NCI-H748 (cell line): ENCODE measurements around the gene KRT80.

Experiments
- DNase-seq: peaks from one replicate; lab custom pipeline; 2025; ENCODE audit not compliant: unreplicated experiment; lab: John Stamatoyannopoulos, UW

KRT80 gene

DNA sequence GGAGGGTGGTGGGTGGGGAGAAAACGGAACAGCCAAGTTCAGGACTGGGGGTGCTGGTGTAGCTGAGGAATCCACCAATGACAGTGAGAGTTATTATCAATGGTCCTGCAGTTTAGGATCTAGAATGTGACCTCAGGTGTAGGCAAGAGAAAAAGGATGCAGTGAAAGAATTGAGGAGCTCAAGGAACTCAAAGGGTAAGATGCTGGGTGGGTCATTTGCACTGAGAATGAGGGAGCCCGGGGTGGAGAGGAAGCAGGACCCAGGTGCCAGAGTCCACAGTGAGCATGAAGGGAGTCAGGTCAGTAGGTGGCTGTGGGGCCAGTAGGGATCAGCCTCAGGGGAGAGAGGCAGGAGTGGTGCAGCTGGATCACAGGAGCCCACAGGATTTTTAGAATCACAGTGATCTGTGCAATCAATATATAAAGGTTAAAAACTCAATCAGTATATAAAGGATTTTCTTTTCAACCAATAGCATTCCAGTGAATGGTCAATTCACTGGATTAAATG is 38.1 kb upstream of the KRT80 start:
- DNase-seq = no peak

DNA sequence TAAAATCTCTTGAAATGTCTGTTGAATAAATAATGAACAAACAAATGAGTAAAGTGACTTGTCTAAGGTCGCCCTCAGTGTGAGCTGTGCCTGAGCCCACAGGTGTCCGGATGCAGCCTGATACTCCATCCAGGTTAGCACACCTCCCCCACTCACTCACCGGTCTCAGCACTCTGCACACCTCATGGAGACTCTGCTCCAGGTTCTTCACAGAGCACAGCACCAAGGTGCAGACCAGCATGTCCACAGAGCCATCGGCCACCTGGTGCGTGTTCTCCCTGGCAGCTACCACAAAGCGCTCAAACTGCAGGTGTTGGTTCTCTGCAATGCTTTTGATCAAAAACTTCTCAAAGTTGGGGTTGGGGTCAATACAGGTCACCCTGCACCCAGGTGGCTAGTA is 37.1 kb upstream of the KRT80 start:
- no peak for DNase-seq

DNA sequence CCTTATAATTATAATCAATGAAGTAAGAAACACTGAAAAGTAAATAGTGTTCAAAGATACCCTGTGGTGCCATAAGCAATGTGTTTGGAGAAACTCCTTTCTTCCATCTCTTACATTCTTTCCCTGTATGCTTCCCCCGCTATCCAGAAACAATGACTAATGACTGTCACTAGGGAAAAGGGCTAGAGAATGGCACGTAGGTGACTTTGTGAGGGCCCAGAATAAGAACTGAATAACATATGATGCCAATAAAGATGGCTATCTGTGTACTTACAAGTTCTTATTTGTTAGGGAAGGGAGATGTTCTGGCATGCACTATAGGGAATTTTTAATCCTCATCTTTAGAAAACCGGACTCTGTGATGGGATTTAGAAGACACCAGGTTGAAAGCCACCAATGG is 36.6 kb upstream of the KRT80 start:
- DNase-seq = no peak

DNA sequence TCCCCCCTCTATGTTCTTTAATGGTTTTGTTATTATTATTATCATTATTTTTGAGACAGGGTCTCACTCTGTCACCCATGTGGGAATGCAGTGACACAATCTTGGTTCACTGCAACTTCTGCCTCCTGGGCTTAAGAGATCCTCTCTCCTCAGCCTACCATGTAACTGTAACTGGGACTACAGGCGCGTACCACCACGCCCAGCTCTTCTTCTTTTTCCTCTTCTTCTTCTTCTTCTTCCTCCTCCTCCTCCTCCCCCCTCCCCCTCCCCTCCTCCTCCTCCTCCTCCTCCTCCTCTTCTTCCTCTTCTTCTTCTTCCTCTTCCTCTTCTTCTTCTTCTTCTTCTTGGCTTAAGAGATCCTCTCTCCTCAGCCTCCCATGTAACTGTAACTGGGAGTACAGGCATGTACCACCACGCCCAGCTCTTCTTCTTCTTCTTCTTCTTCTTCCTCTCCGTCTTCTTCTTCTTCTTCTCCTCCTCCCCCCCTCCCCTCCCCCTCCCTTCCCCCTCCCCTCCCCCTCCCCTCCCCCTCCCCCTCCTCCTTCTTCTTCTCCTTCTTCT is 35.9 kb upstream of the KRT80 start:
- DNase-seq = no peak

DNA sequence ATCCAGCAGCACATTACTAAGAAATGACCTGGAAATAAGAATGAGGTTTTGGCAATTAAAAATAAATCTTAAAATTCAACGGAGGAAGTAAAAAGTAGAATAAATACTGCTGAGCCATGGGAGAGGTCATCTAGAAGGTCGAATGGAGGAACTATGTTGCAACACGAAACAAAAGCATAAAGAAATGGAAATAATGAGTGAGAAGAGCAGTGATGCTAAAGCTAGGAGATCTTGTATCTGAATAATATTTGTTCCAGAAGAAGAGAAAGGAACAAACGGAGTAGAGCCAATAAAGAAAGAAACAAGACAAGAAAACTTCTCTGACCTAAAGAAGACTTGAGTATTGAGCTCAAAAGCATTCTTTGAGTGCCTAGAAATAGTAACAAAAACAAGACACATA is 34.6 kb upstream of the KRT80 start:
- DNase-seq = no peak

DNA sequence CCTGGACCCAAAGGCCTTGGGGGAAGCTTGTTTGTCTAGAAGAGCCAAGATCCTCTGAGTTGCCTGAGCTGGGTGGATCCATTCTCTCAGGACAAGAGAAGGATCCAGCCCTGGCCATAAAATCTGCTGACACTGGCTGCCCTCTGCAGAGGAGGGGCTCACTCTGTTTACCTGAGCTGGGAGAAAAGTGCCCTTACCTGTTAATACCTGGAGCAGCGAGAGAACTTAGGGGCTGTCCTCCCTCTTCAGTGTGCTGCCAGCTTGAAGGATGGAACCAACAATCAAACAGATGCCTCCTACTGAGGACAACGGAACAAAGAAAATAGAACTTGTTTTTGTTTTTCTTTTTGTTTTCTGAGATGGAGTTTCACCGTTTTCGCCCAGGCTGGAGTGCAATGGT is 33.9 kb upstream of the KRT80 start:
- DNase-seq = no peak

DNA sequence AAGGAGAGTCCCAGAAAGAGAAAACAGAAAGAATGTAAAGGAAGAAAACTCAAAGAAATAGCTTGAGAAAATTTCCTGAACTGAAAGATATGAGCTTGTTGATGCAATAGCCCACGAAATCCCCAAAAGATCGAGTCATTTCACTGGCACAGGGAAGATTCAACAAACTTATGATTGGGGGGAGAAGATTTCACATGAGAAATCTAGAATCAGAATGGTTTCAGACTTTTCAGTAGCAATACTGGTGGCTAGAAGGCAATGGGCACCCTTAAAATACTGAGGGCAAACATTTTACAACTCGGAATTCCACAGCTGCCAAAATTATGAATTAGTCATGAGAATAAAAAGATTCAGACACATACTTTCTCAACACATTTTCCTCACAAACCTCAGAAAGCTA is 32.3 kb upstream of the KRT80 start:
- no peak for DNase-seq

DNA sequence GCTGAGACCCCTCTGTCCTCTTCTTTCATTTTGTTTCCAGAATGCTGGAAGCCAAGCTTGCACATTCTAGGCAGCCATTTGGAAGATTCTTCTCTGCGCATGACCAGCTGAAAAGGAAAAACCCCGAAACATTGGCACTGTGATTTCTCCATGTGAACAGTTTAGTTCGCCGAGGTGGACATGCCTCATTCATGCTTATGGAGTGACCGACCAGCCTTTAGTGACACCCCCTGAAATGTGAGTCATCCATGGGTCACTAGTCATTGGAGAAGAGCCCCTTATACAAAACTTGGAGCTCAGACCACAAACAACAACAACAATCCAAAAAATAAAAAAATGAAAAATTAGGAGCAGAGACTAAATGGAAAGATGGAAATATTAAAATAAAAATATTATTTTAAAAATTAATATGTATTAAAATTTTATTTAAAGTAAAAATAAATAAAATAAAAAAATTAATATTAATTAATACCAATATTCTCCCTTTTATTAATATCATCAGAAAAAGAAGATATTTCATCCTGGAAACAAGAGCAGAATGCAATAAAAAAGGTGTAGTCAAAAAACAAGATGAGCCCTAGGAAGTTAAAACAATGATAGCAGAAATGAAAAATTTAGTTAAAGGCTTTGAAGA is 31.7 kb upstream of the KRT80 start:
- DNase-seq = no peak

DNA sequence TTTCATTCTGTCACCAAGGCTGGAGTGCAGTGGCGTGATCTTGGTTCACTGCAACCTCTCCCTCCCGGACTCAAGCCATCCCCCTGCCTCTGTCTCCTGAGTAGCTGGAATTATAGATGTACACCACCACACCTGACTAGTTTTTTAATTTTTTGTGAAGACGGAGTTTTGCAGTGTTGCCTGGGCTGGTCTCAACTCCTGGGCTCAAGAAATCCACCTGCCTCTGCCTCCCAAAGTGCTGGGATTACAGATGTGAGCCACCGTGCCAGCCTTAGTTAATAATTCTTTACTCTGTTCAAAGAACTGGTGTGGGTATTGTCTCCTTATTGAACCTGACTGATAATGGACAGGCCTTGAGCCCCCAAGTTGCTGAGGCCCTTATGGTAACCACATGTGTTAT is 30.9 kb upstream of the KRT80 start:
- DNase-seq = no peak

DNA sequence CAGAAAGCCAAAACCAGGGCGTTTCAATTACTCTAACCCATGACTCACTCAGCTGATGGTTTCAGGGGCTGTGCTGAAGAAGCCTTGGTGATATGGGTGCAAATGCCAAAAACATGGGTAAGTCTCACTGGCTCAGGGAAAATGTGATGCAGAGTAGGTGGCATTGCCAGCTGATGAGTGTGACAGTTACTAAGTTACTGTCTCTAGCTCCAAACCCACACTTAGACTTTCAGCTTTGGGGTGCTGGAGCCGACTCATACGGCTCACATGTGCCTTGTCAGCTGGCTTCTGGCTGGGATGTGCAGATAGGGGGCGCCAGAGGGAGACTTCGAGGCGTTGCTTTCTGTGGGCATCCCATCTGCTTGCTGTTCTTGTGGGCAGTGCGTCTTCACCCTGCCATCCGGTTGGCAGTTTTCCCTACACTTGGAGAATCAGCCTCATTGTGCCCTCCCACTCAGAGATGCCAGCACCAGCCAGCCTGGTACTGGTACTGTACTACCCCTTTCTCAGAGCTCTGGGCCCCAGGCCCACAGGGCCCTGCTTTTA is 30.2 kb upstream of the KRT80 start:
- peak; percentile 60 for DNase-seq

DNA sequence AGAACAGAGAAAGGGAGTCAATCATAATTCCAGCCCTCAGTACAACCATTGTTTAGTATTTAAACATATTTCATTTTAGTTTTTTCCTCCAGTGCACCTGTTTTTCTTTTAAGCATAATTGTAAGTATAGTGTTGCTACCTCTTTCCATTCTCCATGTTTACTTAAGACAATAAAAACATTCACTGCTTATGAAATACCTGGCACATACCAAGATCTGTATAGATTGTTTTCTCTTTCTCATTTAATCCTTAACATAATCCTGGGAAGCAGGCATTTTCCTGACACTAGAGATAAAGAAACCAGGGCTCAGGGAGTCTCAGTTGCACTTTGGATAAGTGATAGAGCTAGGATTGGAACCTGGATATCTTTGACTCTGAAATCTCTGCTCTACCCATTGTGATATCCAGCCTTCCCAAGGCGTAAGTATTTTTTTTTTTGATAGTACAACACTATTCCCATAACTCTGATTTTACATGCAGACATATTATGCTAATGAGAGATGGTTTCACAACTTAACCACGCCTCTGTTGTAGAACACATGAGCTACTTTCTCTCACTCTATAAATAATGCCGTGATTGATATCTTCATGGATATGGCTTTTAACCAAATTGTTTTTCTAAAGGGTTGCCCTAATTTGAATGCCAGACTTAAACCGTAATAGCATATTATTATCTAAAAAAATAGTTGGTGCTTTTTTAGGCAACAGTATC is 29.4 kb upstream of the KRT80 start:
- DNase-seq = no peak

DNA sequence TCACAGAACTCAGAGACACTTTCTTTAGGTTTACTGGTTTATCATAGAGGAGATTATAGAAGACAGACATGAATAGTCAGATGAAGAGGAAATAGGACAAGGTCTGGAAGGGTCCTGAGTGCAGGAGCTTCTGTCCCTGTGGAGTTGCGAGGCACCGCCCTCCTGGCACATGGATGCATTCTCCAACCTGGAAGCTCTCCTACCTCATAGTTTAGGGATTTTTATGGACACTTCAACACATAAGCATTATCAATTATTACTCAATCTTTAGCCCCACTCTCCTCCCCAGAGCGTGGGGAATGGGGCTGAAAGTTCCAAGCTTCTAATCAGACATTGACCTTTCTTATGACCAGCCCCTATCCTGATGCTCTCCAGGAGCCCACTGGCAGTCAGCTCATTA is 28.7 kb upstream of the KRT80 start:
- DNase-seq = no peak

DNA sequence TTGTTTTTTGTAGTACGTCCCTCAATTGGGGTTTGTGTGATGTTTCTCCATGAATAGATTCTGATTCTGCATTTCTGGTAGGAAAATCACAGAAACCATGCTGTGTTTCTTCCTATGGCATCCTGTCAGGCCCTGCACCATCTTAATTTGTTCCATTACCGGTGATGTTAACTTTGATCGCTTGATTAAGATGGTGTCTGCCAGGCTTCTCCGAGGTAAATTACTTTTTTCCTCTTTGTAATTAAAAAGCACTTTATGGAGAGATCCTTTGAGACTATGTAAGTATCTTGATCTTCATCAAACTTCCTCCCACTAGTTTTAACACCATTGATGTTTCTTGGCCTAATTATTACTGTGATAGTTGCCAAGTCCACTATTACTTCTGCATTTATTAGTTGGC is 26.2 kb upstream of the KRT80 start:
- no peak for DNase-seq

DNA sequence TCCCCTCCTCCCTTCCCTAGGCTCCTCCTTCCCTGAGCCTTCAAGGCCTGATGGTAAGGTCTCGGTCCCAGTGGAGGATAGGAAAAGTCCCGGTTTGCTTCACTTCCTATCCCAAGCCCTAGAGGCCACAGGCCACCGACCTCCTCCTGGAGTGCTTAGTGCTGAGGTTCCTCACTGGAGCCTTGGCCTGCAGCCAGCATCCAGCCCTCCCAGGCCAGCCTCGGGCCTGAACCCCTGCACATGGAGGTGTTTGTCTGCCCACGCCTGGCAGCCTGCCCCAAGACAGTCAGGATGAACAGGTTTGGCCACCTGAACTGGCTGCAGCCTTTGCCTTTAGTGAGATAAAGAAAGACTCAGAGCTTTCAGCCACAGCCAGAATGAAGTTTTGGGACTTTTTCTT is 25.4 kb upstream of the KRT80 start:
- DNase-seq = peak; percentile 55

DNA sequence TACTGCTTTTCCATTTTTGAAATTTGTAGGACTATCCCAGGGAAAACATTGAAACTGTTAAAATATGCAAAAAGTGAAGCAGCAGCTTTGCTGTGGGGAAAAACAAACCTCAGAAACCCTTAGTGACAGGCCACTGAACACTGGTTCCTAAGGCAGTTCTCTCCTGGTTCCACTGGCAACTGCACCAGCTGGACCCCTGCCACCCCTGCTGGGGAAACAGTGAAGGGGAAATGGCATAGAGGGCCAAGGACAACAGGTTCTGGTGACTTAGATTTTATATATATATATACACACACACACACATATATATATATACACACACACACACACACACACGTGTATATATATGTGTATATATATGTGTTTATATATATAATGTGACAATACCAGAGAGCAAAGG is 25.0 kb upstream of the KRT80 start:
- no peak for DNase-seq

DNA sequence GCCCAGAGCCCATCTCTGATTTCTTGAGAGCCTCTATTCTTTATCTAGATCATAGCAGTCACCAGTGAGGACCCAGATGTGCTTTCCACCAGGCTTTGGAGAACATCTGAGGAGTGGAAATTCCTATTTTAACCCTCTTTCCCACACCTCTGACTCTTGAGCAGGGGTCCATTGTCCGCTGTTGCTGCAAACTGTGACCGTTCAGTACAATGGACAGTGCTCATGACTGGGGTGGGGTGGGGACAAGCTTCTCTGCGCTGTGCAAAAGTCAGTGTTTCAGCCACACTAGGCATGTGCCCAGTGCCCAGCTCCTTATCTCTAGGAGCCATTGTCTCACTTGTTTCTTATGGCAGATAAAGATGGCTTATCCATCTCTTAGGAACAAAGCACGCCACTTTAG is 24.3 kb upstream of the KRT80 start:
- no peak for DNase-seq

DNA sequence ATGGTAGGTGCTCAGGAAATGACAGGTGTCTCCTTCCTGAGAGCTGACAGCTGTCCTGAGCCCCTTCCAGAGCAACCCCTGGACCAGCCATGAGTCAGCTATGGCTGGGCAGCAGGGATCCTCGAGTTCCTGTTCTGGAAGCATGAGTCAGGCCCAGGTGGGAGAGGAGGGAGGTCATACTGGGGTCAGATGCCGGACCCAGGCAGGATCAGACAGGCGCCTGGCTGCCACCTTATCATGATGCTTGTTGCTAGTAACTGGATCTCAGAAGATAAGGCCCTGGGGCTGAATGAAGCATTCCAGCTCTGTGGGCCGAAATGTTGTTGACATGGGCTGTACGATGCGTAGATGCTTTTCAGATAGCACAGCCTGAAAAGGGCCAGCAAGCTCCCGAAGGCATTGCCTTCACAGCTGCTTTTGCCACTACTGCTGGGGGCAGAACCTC is 23.8 kb upstream of the KRT80 start:
- DNase-seq = no peak

DNA sequence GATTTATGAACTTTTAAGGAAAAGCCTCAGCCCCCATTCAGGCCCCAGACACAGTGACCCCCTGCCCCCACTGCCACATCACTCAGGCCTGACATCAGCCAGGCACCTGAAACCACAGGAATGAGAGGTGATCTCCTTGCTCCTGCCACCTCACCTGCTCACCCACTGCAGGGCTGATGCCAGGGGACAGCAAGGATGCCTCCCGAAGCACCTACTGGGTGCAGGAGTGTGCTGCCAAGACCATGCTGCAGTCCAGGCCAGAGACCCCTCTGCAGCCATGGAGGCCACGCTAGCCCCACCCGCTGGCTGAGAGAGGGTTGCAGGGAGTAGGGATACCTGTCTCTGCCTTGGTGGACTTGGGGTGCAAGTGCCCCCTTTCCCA is 22.6 kb upstream of the KRT80 start:
- no peak for DNase-seq

DNA sequence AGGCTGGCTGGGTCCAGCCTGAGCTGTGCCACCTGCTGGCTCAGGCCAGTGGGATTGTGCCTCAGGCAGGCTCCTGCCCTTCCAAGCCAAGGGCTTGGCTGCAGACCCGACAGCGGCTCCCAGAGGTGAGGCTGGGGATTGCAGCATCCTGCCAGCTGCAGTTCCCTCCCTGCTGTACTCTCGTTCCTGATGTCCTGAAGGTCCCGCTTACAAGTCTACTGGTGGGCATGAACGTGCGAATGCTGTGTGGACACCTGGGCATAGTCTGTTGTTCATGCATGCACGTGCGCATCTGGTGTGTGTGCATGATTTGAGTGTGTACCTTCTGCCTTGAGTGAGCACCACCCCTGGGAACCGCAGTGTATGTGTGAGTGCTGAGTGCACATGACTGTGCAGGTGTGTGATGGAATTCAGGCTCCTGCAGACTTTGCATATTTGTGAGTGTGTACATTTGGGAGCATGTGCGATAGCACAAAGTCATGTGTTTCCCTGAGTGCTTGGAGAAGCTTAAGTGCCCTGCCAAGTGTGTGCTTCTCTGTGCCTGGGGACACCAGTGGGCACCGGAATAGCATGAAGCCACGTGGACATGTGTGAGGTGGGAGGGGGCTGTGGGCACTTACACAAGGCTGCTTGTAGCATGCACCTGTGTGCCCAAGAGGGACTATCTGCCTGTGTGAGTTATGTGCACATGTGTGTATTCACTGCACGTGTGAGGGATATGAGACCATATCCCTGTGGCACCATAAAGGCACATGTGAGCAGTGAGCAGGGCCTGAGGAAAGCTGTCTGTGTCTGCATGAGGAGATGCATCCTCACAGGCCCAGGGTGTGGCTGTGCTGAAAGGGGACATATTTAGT is 22.0 kb upstream of the KRT80 start:
- peak; percentile 77 for DNase-seq

DNA sequence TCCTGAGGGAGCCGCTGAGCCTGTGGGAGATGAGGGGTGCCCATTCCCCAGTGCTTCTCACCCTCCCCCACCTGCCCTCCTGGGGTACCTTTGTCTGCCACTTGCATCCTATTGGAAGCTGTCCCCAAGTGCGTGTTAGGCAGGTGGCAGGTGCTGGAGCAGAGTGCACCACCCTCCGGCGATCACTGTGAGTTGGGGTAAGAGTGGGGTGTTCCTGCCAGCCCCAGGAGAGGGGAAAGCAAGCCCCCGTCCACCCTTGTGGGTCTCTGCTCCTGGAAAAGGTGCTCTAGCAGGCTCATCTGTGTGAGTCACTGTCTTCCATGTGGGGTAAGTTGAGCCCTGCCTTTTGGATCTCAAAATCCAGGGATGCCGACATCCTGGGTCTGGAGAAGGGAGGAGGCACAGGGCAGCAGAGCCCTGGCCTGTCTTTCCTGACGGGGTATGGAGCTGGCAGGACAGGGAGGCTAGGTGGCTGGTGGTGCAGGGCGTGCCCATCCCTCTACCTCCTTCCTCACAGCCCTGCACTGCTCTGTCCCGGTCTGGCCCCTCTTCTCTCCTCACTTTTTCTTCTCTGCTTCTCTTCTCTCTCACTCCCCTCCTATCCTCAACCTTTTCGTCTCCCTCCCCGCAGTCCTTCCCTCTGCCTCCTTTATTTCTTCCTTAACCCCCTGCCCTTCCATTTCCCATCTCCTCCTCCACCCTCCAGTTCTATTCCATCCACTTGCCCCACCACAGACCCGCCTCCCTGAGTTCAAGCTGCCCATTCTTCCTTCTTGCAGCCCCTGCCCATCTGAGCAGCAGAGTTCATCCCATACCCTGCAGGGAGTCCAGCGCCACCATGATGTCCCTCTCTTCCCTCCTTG is 21.1 kb upstream of the KRT80 start:
- DNase-seq = no peak
